ENCODE data around the gene MANSC4. TPM values are rescaled to one million over a fixed set of nuclear protein-coding genes. Genes with fewer than 3 reads are reported as not detected.

Gene MANSC4
- total and polyA plus RNA-seq, 9 of the 15 experiments (the other 6 are each of a cell fraction or from before 2014, with no cell fraction given), result not detected

DNA sequence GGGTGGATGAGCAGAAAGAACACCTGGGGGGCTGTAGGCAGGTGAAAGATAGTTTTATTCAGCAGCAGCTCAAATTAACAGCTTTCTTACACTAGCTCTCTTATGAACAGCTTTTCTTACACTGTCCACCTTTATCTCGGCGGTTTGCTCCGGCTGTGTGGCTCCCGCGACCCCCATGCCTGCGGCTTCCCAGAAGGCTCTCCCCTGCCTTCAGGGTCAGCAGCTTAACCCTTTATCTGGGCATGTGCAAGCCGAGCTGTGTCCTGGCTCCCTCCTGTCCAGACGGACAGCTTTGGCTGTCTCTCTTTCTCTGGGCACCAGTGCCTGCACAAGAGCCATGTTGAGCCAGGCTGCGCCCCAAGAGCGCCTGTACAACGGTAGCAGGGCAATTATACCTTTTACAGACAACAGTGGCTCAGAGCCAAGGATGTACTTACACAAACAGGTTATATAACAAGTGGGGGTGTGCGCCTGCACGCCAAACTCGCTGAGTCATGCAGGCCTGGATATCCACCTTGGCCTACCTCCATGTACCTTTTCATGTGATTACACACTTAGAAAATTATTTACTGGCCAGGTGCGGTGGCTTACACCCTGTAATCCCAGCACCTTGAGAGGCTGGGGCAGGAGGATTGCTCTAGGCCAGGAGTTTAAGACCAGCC is 28.5 kb downstream of the MANSC4 start (continued):
- TF ChIP-seq, protein P1, sequence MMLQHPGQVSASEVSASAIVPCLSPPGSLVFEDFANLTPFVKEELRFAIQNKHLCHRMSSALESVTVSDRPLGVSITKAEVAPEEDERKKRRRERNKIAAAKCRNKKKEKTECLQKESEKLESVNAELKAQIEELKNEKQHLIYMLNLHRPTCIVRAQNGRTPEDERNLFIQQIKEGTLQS (IDR thresholded peaks at IDR 0.05), result no peak
- TF ChIP-seq, protein P1 (CRISPR knock-in tag; conservative IDR thresholded peaks at IDR 0.05), result no peak
- TF ChIP-seq, protein P2, sequence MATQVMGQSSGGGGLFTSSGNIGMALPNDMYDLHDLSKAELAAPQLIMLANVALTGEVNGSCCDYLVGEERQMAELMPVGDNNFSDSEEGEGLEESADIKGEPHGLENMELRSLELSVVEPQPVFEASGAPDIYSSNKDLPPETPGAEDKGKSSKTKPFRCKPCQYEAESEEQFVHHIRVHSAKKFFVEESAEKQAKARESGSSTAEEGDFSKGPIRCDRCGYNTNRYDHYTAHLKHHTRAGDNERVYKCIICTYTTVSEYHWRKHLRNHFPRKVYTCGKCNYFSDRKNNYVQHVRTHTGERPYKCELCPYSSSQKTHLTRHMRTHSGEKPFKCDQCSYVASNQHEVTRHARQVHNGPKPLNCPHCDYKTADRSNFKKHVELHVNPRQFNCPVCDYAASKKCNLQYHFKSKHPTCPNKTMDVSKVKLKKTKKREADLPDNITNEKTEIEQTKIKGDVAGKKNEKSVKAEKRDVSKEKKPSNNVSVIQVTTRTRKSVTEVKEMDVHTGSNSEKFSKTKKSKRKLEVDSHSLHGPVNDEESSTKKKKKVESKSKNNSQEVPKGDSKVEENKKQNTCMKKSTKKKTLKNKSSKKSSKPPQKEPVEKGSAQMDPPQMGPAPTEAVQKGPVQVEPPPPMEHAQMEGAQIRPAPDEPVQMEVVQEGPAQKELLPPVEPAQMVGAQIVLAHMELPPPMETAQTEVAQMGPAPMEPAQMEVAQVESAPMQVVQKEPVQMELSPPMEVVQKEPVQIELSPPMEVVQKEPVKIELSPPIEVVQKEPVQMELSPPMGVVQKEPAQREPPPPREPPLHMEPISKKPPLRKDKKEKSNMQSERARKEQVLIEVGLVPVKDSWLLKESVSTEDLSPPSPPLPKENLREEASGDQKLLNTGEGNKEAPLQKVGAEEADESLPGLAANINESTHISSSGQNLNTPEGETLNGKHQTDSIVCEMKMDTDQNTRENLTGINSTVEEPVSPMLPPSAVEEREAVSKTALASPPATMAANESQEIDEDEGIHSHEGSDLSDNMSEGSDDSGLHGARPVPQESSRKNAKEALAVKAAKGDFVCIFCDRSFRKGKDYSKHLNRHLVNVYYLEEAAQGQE (IDR thresholded peaks at IDR 0.05; ENCODE audit: borderline replicate concordance), result 0 out of 2 replicates have a peak, but pooled peaks have one; percentile 8
- TF ChIP-seq, protein P2 (CRISPR knock-in tag; IDR thresholded peaks at IDR 0.05; ENCODE audit: low read depth), result no peak
- TF ChIP-seq ZNF3 (CRISPR knock-in tag; IDR thresholded peaks at IDR 0.05) (no peak), ZNF57 (CRISPR knock-in tag; IDR thresholded peaks at IDR 0.05) (no peak), STAT5A (IDR thresholded peaks at IDR 0.05; ENCODE audit: borderline replicate concordance, low read length) (no peak), KHSRP (IDR thresholded peaks at IDR 0.05) (no peak), GTF2E2 (tag; IDR thresholded peaks at IDR 0.05) (no peak), ZFP1 (CRISPR knock-in tag; IDR thresholded peaks at IDR 0.05) (no peak), NFIC (IDR thresholded peaks at IDR 0.05) (peak; percentile 87)
- TF ChIP-seq, protein P3, sequence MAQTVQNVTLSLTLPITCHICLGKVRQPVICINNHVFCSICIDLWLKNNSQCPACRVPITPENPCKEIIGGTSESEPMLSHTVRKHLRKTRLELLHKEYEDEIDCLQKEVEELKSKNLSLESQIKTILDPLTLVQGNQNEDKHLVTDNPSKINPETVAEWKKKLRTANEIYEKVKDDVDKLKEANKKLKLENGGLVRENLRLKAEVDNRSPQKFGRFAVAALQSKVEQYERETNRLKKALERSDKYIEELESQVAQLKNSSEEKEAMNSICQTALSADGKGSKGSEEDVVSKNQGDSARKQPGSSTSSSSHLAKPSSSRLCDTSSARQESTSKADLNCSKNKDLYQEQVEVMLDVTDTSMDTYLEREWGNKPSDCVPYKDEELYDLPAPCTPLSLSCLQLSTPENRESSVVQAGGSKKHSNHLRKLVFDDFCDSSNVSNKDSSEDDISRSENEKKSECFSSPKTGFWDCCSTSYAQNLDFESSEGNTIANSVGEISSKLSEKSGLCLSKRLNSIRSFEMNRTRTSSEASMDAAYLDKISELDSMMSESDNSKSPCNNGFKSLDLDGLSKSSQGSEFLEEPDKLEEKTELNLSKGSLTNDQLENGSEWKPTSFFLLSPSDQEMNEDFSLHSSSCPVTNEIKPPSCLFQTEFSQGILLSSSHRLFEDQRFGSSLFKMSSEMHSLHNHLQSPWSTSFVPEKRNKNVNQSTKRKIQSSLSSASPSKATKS (CRISPR knock-in tag; IDR thresholded peaks at IDR 0.05), result no peak
- TF ChIP-seq, protein P4, sequence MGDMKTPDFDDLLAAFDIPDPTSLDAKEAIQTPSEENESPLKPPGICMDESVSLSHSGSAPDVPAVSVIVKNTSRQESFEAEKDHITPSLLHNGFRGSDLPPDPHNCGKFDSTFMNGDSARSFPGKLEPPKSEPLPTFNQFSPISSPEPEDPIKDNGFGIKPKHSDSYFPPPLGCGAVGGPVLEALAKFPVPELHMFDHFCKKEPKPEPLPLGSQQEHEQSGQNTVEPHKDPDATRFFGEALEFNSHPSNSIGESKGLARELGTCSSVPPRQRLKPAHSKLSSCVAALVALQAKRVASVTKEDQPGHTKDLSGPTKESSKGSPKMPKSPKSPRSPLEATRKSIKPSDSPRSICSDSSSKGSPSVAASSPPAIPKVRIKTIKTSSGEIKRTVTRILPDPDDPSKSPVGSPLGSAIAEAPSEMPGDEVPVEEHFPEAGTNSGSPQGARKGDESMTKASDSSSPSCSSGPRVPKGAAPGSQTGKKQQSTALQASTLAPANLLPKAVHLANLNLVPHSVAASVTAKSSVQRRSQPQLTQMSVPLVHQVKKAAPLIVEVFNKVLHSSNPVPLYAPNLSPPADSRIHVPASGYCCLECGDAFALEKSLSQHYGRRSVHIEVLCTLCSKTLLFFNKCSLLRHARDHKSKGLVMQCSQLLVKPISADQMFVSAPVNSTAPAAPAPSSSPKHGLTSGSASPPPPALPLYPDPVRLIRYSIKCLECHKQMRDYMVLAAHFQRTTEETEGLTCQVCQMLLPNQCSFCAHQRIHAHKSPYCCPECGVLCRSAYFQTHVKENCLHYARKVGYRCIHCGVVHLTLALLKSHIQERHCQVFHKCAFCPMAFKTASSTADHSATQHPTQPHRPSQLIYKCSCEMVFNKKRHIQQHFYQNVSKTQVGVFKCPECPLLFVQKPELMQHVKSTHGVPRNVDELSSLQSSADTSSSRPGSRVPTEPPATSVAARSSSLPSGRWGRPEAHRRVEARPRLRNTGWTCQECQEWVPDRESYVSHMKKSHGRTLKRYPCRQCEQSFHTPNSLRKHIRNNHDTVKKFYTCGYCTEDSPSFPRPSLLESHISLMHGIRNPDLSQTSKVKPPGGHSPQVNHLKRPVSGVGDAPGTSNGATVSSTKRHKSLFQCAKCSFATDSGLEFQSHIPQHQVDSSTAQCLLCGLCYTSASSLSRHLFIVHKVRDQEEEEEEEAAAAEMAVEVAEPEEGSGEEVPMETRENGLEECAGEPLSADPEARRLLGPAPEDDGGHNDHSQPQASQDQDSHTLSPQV (IDR thresholded peaks at IDR 0.05), result peak; percentile 78

Data from K562 (cell line).